ENCODE measurements around the gene PHF21B.

Gene PHF21B

GRCh38 chr22:44890416-44891292 is 119.2 kb downstream of the PHF21B start:
- DNase-seq = no peak

- no peak for DNase-seq
These were observed 120.4 kb downstream of the PHF21B start for GRCh38 chr22:44889255-44889878.

- no peak for DNase-seq
These were observed 121.1 kb downstream of the PHF21B start for GRCh38 chr22:44888491-44889254.

- DNase-seq = no peak
These were observed 121.9 kb downstream of the PHF21B start for GRCh38 chr22:44887941-44888366.

GRCh38 chr22:44885806-44886360 is 123.9 kb downstream of the PHF21B start:
- DNase-seq = no peak

GRCh38 chr22:44884968-44885805 is 124.6 kb downstream of the PHF21B start:
- no peak for DNase-seq

- DNase-seq = no peak
These were observed 125.2 kb downstream of the PHF21B start for GRCh38 chr22:44884562-44884961.

- DNase-seq = no peak
These were observed 126.8 kb downstream of the PHF21B start for GRCh38 chr22:44883011-44883421.

GRCh38 chr22:44882226-44882905 is 127.4 kb downstream of the PHF21B start:
- DNase-seq = no peak

- DNase-seq = no peak
These were observed 128.2 kb downstream of the PHF21B start for GRCh38 chr22:44881624-44882023.

- DNase-seq = no peak
These were observed 129.1 kb downstream of the PHF21B start for GRCh38 chr22:44880610-44881290.

GRCh38 chr22:44879301-44879680 is 130.5 kb downstream of the PHF21B start:
- no peak for DNase-seq

- no peak for DNase-seq
These were observed 131.1 kb downstream of the PHF21B start for GRCh38 chr22:44878483-44879300.

- DNase-seq = no peak
These were observed 132.9 kb downstream of the PHF21B start for GRCh38 chr22:44876921-44877320.

GRCh38 chr22:44871782-44872181 is 138.0 kb downstream of the PHF21B start:
- DNase-seq = no peak

GRCh38 chr22:44870021-44870420 is 139.8 kb downstream of the PHF21B start:
- no peak for DNase-seq

GRCh38 chr22:44869196-44869595 is 140.6 kb downstream of the PHF21B start:
- DNase-seq = no peak

GRCh38 chr22:44865193-44866057 is 144.4 kb downstream of the PHF21B start:
- DNase-seq = no peak
